Stimulated activated CD8-positive, alpha-beta memory T cell treated with anti-CD3 and anti-CD28 coated beads, Interleukin-2, amount 100 ng/mL, for 48 hours (primary cell): ENCODE results near the gene ANKRD13D.

Source experiments
- DNase-seq, 2 donors: peaks; one replicate each; pipeline ENCODE4 v3.0.0-alpha.2; 2020; ENCODE audit warnings: low read depth in 2 of 2

Gene ANKRD13D

GRCh38 chr11:67285541-67286498 lies 3.3 kb upstream of the ANKRD13D start:
- no peak for DNase-seq

GRCh38 chr11:67286621-67287333 lies 2.3 kb upstream of the ANKRD13D start:
- no peak for DNase-seq

DNA sequence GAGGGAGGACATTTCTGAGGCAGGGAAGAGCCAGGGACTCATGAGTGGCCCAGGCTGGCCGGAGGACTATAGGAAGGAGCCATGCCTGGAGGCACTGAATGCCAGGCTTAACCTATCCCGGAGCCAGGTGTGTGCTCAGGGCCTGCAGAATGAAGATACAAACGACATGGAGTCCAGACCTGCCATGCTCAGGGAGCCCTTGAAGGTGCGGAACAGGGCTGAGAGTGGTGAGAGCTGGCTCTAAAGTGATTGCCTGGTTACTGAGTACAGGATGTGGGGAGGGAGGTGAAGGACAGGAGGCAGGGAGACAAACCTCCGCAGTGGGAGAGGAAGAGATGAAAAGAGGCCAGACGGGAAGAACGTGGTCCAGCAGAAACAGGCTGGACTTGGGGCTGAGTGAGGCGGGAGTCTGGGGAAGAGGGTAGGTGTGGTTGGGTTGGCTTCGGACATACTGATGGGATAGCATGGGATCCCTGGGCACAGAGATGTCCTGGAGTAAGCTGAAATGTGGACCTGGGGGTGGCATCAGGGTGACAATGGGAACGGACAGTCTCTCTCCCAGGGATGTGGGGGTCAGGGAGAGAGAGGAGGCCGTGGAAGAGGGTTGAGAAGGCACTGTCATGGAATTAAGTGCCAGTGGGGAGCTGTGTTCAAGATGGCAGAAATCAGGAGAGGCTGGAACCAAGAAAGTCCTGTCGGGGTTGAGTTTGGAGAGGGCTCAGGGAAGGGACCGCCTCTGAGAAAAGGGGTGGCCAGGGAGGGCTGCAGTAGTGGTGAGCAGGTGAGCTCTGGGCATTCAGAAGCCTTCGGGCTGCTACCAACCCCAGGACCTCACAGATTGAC lies 1.5 kb upstream of the ANKRD13D start:
- DNase-seq, result no peak

GRCh38 chr11:67288198-67288451 lies 978 bp upstream of the ANKRD13D start:
- DNase-seq, result no peak

GRCh38 chr11:67288452-67289225 lies 464 bp upstream of the ANKRD13D start:
- peak; percentile 86 to 89 for DNase-seq

GRCh38 chr11:67289651-67290479 lies 762 bp downstream of the ANKRD13D start:
- no peak for DNase-seq

DNA sequence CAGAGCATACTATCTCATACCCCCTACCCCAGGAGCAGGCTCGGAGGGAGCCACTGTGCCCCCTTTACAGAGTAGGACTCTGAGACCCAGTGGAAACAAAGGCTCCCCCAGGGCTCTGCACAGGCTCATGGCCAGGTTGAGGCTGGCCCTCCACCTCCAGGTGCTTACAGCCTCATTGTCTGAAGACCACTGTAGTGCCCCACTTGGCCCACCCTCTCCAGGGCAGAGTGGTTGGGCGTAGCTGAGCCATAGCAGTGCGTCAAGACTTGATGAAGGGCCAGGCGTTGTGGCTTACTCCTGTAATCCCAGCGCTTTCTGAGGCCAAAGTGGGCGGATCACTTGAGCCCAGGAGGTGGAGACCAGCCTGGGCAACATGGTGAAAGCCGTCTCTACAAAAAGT lies 1.7 kb downstream of the ANKRD13D start:
- no peak for DNase-seq

- DNase-seq, result no peak
Measured at GRCh38 chr11:67291481-67292381, 2.6 kb downstream of the ANKRD13D start.

- no peak for DNase-seq
Measured at GRCh38 chr11:67292671-67293070, 3.6 kb downstream of the ANKRD13D start.

GRCh38 chr11:67293090-67293489 lies 4.0 kb downstream of the ANKRD13D start:
- no peak for DNase-seq

- no peak for DNase-seq
Measured at GRCh38 chr11:67295846-67296245, 6.7 kb downstream of the ANKRD13D start.

DNA sequence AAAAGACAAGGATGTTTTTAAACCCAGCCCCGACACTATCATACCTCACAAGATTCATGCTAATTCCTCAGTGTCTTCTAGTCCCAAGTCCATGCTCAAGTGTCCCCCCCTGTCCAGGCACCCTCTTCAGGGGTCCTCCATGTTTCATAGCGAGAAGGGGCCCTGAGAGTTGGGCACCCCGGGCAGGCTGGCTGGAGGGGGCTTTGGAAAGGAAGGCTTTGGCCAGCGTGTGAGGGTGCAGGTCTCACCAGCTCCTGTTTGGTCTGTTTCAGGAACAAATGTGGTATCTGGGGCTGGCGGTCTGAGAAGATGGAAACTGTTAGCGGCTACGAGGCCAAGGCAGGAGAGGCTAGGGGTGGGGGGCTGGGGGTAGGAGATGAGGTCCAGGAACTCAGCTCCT lies 9.7 kb downstream of the ANKRD13D start:
- DNase-seq, result no peak

GRCh38 chr11:67299471-67300191 lies 10.5 kb downstream of the ANKRD13D start:
- DNase-seq, result no peak

GRCh38 chr11:67300256-67300755 lies 11.2 kb downstream of the ANKRD13D start:
- DNase-seq, result no peak

DNA sequence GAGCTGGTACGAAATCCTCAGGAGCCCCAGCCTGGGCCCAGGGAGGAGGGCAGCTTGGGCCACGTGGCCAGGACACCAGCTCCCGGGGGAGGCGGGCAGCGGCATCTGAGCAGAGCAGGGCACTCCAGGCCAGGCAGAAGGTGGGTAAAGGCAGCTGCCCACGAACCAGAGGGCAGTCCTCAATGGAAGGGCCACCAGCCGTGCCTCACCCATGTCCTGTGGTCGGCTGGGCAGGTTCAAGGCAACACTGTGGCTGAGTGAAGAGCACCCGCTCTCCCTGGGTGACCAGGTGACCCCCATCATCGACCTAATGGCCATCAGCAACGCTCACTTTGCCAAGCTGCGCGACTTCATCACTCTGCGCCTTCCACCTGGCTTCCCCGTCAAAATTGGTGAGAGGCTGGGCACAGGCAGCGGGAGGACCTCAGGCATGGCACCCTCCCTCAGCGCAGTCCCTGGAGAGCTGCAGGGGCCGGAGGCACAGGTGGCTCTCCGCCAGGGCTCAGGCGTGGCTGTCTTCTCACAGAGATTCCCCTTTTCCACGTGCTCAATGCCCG lies 11.7 kb downstream of the ANKRD13D start:
- DNase-seq, result no peak

DNA sequence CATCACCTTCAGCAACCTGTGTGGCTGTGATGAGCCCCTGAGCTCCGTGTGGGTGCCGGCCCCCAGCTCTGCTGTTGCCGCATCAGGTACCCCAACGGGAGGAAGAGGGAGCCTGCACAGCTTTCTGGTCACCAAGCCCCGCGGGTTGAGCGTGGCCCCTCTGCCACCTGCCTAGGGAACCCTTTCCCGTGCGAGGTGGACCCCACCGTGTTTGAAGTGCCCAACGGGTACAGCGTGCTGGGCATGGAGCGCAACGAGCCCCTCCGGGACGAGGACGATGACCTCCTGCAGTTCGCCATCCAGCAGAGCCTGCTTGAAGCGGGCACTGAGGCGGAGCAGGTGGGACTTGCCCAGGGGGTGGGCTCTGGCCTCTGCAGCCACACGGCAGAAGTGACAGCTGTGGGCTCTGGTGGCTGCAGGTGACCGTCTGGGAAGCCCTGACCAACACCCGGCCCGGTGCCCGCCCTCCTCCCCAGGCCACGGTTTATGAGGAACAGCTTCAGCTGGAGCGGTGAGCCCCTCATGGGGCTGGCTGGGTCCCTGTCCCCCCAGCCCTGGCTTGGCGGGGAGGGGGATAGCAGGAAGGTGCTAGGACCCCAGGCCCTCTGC lies 12.3 kb downstream of the ANKRD13D start:
- DNase-seq, result no peak

GRCh38 chr11:67301951-67302516 lies 12.9 kb downstream of the ANKRD13D start:
- no peak for DNase-seq
